ENCODE results near the gene RGS5. TPM values are rescaled to one million over a fixed set of nuclear protein-coding genes. Genes with fewer than 3 reads are reported as not detected.

The RGS5 gene
- total RNA-seq, 2 experiments from 2014 or later, result 1.9 to 3.7 TPM

DNA sequence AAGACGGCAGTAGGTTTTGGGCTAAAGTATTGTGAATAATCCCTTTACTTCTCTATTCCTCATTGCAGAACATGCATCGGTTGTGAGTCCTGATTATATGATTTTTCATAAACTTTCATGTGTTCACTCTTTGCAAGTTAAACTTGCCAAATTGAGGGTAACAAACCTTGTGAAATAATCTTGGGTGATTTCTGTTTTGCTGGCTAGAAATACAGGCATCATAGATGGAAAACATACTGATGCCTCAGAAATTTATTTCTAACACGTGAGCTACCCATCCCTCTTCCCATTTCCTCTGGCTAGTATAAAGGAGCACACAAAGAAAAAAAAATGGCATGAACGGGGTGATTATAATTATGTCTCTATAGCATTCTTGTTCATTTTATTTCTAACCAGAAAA, 39.6 kb downstream of the RGS5 start:
- H3K4me3 Mint-ChIP-seq, result no peak overlapping the region
- CTCF ChIA-PET, result interaction anchor here (0.6 kb wide), 1 partner anchor 1468 kb away, joined by 3 read pairs; no protein-coding TSS in a partner anchor
- H3K27me3 Mint-ChIP-seq, result no peaks in the 10 kb centered on the region
- no peak for DNase-seq
- intact Hi-C loops (cut with micrococcal nuclease), result no loop called here
- POLR2A ChIA-PET, result no interaction called here
- peaks cover 14% of the 10 kb centered on the region for H3K36me3 Mint-ChIP-seq
- H3K27ac Mint-ChIP-seq, result no peak overlapping the region
- peaks cover 9% of the 10 kb centered on the region for H3K9me3 Mint-ChIP-seq
- no peaks in the 10 kb centered on the region for H3K4me1 Mint-ChIP-seq (ENCODE audit: low read depth)

DNA sequence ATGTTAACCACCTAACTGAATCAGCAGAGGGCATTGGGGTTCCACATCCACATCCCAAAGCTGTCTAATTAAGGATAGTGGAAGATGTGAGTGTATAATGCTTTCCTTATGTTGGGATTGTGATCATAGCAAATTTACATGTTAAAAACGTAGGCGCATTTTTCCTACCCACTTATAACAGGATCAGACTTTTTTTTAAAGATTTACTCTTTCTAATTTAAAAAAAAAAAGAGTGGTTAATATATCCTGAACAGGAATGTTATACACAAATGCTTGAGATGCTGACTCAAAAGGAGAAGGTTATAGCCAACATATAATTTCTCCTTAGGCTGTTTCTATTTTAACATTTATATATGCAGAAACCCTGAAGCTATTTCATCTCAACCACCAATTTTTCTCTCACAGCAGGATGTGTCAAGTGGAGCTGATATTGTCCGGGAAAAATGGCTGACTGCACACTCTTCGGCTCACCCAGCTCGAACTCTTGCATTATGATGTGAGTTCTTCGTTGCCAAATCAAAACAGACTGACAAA, 40.3 kb downstream of the RGS5 start:
- H3K9me3 Mint-ChIP-seq, result peaks cover 11% of the 10 kb centered on the region
- no peak overlapping the region for H3K4me3 Mint-ChIP-seq
- no peaks in the 10 kb centered on the region for H3K4me1 Mint-ChIP-seq (ENCODE audit: low read depth)
- intact Hi-C loops (cut with micrococcal nuclease), result no loop called here
- ChIA-PET CTCF (no interaction called here), POLR2A (no interaction called here)
- no peak for DNase-seq
- no peaks in the 10 kb centered on the region for H3K27me3 Mint-ChIP-seq
- H3K36me3 Mint-ChIP-seq, result peaks cover 17% of the 10 kb centered on the region
- no peak overlapping the region for H3K27ac Mint-ChIP-seq

DNA sequence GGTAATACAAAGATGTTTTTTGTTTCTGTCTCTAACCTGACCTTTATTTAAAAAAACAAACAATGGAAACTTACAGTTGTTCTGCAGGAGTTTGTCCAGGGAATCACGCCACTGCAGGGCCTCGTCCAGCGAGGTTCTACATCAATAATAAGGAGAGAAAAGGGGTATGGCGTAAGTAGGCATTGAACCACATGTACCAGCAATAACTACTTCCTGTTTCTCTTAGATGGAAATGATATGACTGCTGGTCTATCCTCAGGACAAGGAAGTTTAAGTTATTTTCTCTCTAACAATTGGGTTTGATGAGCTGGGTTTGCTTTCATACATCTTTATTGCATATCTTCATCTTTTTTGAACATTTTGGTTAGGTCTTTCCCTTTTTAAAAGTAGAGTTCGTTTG, 40.9 kb downstream of the RGS5 start:
- intact Hi-C loops (cut with micrococcal nuclease), result no loop called here
- CTCF ChIA-PET, result no interaction called here
- Mint-ChIP-seq H3K4me1 (ENCODE audit: low read depth) (no peaks in the 10 kb centered on the region), H3K27ac (no peak overlapping the region), H3K9me3 (peaks cover 11% of the 10 kb centered on the region), H3K4me3 (no peak overlapping the region), H3K36me3 (peaks cover 17% of the 10 kb centered on the region), H3K27me3 (no peaks in the 10 kb centered on the region)
- POLR2A ChIA-PET, result no interaction called here
- DNase-seq, result no peak

DNA sequence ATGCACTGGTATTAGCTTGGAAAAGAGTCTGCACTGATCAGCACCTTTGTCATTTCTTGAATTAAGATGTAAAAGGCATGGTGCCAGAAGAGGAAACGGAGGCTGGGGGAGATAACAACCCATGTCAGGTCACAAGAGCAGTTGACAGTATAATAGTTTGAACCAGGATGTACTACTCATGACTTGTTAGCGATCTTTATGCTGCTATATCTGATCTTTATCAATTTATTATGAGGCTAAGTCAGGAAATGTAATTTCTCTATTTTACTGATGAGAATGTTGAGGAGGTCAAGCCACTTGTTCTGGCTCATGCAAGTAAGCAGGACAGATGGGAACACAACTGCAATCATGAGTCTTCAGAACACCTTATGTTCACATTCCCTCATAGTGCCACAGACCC, 41.4 kb downstream of the RGS5 start:
- no peak for DNase-seq
- Mint-ChIP-seq H3K4me1 (ENCODE audit: low read depth) (no peaks in the 10 kb centered on the region), H3K27ac (no peak overlapping the region), H3K36me3 (peaks cover 17% of the 10 kb centered on the region), H3K27me3 (no peaks in the 10 kb centered on the region), H3K9me3 (peaks cover 11% of the 10 kb centered on the region), H3K4me3 (no peak overlapping the region)
- intact Hi-C loops (cut with micrococcal nuclease), result no loop called here
- POLR2A ChIA-PET, result no interaction called here
- CTCF ChIA-PET, result no interaction called here

DNA sequence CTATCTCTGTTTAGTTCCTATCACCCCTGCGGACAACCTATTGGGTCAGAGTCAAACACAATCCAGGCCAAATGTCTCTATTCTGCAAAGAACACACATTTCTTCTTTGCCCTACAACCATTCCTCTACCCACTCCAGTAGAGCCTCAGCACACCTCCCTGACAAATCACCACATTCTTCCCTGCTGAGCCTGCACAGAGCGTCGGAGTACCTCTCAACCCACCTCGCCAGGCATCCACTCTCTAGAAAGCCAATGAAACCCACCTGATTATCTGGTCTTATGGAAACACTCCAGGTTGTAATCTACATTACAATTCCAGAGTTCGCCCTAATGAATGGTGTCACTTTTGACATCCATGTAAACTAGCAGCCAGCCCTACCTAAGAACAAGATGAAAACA, 47.1 kb downstream of the RGS5 start:
- CTCF ChIA-PET, result interaction anchor here (1.0 kb wide), 1 partner anchor 19 kb away, joined by 4 read pairs; no protein-coding TSS in a partner anchor
- H3K27ac Mint-ChIP-seq, result no peak overlapping the region
- POLR2A ChIA-PET, result no interaction called here
- H3K4me3 Mint-ChIP-seq, result no peak overlapping the region
- DNase-seq, result no peak
- no peaks in the 10 kb centered on the region for H3K27me3 Mint-ChIP-seq
- peaks cover 17% of the 10 kb centered on the region for H3K36me3 Mint-ChIP-seq
- no peaks in the 10 kb centered on the region for H3K4me1 Mint-ChIP-seq (ENCODE audit: low read depth)
- H3K9me3 Mint-ChIP-seq, result peaks cover 11% of the 10 kb centered on the region
- intact Hi-C loops (cut with micrococcal nuclease), result no loop called here

DNA sequence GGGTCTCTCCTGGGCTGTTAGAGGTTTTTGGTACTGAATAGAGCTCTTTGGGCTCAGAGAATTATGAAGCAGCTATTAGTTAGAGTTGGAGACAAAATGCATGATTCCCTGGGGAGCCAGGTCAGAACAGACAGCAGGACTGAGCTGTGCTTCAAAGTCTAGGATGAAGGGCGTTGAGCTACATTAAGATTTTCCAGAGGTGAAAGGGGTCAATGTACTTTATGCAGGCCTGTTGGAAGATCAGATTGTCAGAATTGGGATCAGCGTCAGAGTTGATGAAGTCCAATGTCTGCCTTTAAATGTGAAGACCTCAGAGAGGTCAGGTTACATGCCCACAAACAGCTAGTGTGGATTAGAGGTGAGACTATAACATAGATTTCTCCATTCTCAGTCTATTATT, 53.8 kb downstream of the RGS5 start:
- Mint-ChIP-seq H3K4me3 (no peak overlapping the region), H3K4me1 (ENCODE audit: low read depth) (no peaks in the 10 kb centered on the region), H3K27me3 (no peaks in the 10 kb centered on the region), H3K36me3 (peaks cover 6% of the 10 kb centered on the region), H3K9me3 (no peaks in the 10 kb centered on the region), H3K27ac (no peak overlapping the region)
- ChIA-PET POLR2A (no interaction called here), CTCF (interaction anchor here (1.0 to 1.2 kb wide), 2 partner anchors 26 to 295 kb away, joined by 3 to 4 read pairs; no protein-coding TSS in a partner anchor)
- intact Hi-C loops (cut with micrococcal nuclease), result no loop called here
- DNase-seq, result no peak

DNA sequence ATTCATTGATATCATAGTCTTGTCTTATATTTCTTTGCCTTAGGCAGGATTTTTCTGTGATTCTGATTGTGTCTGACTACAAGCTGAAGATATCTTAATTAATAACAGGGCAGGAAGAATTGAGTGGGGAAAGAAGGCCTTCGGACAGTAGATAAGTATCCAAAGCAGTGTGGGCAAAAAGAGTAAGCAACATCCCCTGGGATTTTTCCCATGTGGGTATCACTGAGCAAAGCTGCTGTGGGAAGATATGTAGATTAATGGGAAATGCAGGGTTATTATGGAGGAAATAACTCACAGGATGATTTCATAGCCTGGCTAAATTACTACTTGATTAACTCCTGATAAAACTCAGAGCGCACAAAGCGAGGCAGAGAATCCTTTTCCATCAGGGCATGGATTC, 55.7 kb downstream of the RGS5 start:
- POLR2A ChIA-PET, result no interaction called here
- peaks cover 6% of the 10 kb centered on the region for H3K36me3 Mint-ChIP-seq
- no peak overlapping the region for H3K27ac Mint-ChIP-seq

DNA sequence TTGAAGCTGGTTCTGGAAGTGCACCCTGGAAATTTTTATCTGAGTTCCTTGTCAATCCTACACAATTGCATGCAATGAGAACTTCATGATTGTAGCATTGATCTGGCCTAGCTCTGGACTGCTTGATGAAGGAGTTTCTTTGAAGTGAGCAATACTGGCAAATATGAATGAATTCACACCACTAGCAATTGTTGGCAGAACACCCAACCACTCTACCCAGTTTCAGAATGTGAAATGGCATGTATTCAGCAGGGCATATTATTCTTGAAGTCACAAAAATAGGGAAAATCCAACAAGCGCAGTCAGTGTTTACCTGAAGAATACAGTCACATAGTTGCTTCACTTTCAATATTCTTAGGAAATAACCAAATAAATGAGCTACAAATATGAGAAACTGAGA, 57.3 kb downstream of the RGS5 start:
- DNase-seq, result no peak
- no peaks in the 10 kb centered on the region for H3K9me3 Mint-ChIP-seq
- ChIA-PET CTCF (interaction anchor here (1.2 kb wide), 1 partner anchor 30 kb away, joined by 3 read pairs; no protein-coding TSS in a partner anchor), POLR2A (no interaction called here)
- H3K27ac Mint-ChIP-seq, result no peak overlapping the region
- no peaks in the 10 kb centered on the region for H3K4me1 Mint-ChIP-seq (ENCODE audit: low read depth)
- no peaks in the 10 kb centered on the region for H3K36me3 Mint-ChIP-seq
- no peaks in the 10 kb centered on the region for H3K27me3 Mint-ChIP-seq
- intact Hi-C loops (cut with micrococcal nuclease), result no loop called here
- H3K4me3 Mint-ChIP-seq, result no peak overlapping the region

More for the DNA sequence above, 55.7 kb downstream of the RGS5 start:
- no peaks in the 10 kb centered on the region for H3K27me3 Mint-ChIP-seq
- CTCF ChIA-PET, result no interaction called here
- H3K4me3 Mint-ChIP-seq, result no peak overlapping the region
- DNase-seq, result no peak
- H3K9me3 Mint-ChIP-seq, result no peaks in the 10 kb centered on the region
- intact Hi-C loops (cut with micrococcal nuclease), result no loop called here
- H3K4me1 Mint-ChIP-seq (ENCODE audit: low read depth), result no peaks in the 10 kb centered on the region

DNA sequence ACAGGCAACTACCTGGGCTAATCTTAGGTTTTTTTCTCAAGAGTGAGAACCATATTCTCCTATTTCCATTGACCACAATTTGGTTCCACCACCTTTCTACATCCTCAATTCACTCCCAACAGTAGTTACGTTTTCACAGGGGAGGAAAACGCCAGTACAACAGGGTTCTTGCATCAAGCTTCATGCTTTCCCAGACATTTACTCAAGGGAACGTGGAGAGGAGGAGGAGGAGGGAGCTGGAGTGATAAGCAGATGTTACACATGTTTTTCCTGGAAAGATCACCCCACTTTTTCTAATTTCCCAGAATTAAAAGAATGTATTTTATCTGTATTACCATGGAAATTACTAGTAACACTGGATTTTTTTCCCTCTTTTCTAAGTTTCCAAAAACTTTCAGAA, 58.3 kb downstream of the RGS5 start:
- H3K36me3 Mint-ChIP-seq, result no peaks in the 10 kb centered on the region
- DNase-seq, result no peak
- H3K27ac Mint-ChIP-seq, result no peak overlapping the region
- no peaks in the 10 kb centered on the region for H3K9me3 Mint-ChIP-seq
- H3K4me1 Mint-ChIP-seq (ENCODE audit: low read depth), result no peaks in the 10 kb centered on the region
- no peaks in the 10 kb centered on the region for H3K27me3 Mint-ChIP-seq
- no peak overlapping the region for H3K4me3 Mint-ChIP-seq
- intact Hi-C loops (cut with micrococcal nuclease), result no loop called here
- ChIA-PET POLR2A (no interaction called here), CTCF (no interaction called here)

DNA sequence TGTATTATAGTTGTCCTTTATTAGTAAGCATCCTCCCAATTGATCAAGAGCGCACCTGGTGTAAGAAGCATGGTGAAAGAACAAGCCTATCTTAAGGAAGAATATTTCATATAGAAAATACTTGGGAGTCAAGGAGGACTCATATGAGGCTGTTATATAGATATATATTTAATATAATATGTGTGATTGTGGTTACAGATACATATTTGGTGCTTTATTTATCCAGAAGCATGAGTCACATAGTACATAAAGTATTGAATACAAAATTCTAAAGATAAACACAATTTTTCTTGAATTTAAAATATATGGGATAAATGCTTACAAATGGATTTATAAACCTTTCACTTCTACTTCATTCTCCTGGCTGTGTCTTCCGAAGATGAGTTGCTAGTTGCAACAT, 60.6 kb downstream of the RGS5 start:
- no peak for DNase-seq
- Mint-ChIP-seq H3K9me3 (no peaks in the 10 kb centered on the region), H3K36me3 (no peaks in the 10 kb centered on the region), H3K27ac (no peak overlapping the region), H3K4me3 (no peak overlapping the region), H3K27me3 (no peaks in the 10 kb centered on the region), H3K4me1 (ENCODE audit: low read depth) (no peaks in the 10 kb centered on the region)
- ChIA-PET POLR2A (no interaction called here), CTCF (no interaction called here)
- intact Hi-C loops (cut with micrococcal nuclease), result no loop called here

DNA sequence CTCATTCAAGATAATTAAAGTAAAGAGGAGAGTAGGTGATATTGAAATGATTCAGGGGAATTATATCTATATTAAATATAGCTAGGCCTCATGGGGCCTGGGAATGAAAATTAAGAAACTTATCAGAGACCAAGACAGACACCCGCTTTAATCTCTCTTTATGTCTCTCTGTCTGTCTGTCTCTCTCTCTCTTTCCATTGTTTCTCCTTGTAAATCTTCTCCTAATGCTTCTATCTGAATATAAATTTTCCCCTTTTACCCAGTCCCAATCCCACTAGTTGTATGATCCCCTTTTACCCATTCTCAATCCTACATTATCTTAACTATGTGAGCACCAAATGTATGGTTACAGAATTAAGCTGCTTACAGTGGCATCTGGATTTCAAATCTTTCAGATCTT, 61.2 kb downstream of the RGS5 start:
- Mint-ChIP-seq H3K4me3 (no peak overlapping the region), H3K36me3 (no peaks in the 10 kb centered on the region), H3K9me3 (no peaks in the 10 kb centered on the region), H3K27ac (no peak overlapping the region), H3K4me1 (ENCODE audit: low read depth) (no peaks in the 10 kb centered on the region), H3K27me3 (no peaks in the 10 kb centered on the region)
- DNase-seq, result no peak
- ChIA-PET CTCF (no interaction called here), POLR2A (no interaction called here)
- intact Hi-C loops (cut with micrococcal nuclease), result no loop called here

DNA sequence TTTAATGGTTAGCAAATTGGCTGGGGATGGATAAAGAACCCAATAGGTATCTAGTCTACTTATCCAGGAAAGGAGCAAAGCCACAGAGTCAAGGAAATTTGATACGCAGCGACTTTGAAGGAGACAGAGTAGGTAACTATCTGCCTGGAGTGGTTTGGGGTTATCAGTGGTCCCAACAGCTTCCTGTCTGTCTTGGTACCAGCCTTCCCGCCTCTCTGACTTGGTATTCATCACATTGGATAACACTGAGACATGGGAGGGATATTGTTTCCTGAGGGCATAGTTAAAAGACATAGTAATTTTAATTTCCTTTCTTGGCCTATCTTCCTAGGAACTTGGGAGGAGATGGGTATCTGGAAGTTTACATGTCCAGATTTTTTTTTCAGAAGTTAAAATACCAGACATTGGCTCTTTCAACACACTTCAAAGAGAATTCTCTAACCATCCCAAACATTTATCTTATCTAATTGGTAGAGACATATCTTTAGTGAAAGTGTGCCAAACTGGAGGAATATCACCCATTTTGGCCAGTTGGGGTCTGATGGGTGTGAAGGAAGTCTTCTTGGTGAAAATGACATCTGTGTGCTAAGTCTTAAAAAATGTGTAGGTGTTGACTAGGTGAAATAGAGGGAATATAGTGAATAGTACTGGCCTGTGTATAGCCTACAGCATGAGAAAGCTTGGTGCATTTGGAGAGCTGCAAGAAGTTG, 65.0 kb downstream of the RGS5 start:
- Mint-ChIP-seq H3K27me3 (no peaks in the 10 kb centered on the region), H3K27ac (no peak overlapping the region), H3K4me1 (ENCODE audit: low read depth) (no peaks in the 10 kb centered on the region), H3K9me3 (no peaks in the 10 kb centered on the region), H3K4me3 (no peak overlapping the region), H3K36me3 (no peaks in the 10 kb centered on the region)
- POLR2A ChIA-PET, result no interaction called here
- DNase-seq, result no peak
- CTCF ChIA-PET, result no interaction called here
- intact Hi-C loops (cut with micrococcal nuclease), result no loop called here

DNA sequence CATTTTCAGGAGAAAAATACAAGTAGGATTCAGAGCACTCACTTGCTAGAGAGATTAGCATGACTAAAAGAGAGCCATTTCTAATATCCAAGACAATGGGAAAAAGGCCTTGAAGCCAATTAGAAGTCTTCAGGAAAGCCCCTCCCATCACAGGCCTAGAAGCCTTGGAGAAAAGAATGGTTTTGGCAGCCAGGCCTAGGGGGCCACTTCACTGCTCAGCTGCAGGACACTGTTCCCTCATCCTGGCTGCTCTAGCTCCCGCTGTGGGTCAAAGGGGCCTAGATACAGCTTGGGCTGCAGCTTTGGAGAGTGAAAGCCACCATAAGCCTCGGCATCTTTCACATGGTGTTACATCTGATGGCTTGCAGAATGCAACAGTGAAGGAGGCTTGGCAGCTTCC, 70.7 kb downstream of the RGS5 start:
- intact Hi-C loops (cut with micrococcal nuclease), result no loop called here
- H3K27me3 Mint-ChIP-seq, result no peaks in the 10 kb centered on the region
- no peaks in the 10 kb centered on the region for H3K36me3 Mint-ChIP-seq
- ChIA-PET CTCF (no interaction called here), POLR2A (no interaction called here)
- no peaks in the 10 kb centered on the region for H3K9me3 Mint-ChIP-seq
- H3K4me1 Mint-ChIP-seq (ENCODE audit: low read depth), result no peaks in the 10 kb centered on the region
- no peak overlapping the region for H3K27ac Mint-ChIP-seq
- no peak for DNase-seq
- no peak overlapping the region for H3K4me3 Mint-ChIP-seq
